Measurements from ENCODE around the gene IMMP2L.

IMMP2L gene

DNA sequence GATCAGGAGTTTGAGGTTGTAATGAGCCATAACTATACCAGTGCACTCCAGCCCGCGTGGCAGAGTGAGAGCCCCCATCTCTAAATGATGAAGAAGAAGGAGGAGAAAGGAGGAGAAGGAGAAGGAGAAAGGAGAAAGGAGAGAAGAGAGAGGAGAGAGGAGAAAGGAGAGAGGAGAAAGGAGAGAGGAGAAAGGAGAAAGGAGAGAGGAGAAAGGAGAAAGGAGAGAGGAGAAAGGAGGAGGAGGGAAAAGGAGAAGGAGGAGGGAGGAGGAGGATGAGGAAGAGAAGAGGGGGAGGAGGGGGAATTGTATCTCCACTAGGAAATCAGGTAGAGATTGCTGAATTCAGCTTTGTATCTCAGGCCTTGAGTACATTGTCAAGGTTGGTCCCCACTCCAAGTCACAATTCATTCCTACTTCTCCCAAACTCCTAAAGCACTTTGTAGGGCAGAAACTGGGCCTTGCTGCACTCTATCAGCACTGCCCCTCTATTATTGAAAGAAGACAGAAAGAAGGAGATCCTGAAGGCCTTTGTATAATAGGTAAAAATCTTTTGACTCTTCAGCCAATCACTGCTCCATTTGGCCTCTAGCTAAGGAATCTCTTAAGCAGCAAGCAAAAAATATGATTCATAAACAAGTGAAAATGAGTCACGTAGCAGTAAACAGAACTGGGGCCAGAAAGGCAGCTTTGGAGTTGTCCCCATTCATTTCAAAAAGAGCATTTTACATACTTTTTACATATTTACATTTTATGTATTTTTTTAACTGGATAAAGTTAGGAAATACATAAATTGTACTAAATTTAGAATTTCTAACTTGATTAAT is 178.0 kb downstream of the IMMP2L start:
- no peak for DNase-seq

DNA sequence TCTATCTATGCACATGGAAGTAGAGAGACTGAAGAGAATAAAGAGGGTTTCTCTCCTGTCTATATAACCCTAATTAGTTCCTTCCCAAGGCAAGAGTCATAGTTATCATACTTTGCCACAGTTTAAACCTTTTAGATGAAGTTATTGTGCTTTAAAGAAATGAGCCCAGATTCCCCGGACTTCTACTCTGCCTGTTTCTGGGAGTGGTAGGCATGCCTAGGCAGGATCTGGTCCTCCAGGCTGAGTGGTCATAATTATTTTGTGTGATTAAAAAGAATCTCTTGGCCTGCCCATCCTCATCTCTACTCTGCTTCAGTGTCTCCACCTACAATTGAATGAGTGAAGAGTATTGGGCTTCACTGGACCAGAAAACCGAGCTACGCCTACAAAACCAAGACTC is 179.2 kb downstream of the IMMP2L start:
- no peak for DNase-seq

DNA sequence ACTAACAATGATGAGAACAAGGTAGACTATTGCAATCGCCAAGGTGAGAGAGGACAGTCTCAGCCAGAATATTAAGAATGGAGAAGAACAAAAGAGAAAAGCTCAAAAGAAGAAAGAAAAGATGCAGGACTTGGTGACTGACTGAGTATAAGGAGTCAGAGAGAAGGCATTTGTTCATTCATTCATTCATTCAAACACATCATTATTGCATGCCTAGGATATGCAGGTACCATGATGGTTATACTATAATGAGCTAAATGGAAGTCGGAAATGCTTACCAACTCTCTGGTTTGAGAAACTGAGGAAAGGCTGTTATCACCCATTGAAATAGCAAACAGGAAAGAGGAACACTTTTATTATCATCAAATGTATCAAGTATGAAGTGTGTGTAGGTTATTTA is 180.7 kb downstream of the IMMP2L start:
- no peak for DNase-seq

DNA sequence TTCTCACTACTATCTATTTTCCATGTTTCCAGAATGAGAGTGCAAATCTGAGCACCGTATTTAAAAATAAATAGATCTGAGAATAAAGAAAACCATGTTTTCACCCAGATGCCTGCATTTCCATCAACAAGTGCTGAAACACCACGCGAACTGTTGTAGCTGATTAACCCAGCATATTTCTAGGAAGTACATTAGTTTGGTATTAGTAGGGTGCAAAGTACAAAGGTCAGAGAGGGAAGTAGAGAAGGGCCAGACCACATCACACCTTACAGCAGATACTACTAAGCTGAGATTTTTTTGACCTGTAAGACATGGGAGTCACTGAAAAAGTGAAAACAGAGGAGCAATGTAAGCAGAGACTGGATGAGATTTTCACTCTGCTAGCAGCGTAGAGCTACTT is 181.3 kb downstream of the IMMP2L start:
- DNase-seq, result no peak

DNA sequence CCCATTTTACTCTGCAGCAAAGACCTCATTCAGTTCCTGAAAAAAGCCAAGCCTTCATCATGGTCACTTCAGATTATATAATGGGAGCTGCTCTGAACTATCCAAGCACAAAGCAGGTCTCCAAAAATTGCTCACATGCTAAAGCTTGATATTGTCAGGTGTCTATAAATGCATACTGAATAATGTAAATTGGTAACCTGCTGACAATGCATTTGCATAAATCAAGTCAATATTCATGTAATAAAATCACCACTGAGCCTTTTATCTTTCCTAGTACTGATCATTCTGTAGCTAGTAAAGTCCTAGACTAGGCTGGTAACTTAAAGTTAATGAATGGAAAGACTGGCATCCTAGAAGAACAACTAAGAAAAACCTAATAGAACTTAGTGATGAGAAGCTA is 188.3 kb downstream of the IMMP2L start:
- DNase-seq, result no peak

DNA sequence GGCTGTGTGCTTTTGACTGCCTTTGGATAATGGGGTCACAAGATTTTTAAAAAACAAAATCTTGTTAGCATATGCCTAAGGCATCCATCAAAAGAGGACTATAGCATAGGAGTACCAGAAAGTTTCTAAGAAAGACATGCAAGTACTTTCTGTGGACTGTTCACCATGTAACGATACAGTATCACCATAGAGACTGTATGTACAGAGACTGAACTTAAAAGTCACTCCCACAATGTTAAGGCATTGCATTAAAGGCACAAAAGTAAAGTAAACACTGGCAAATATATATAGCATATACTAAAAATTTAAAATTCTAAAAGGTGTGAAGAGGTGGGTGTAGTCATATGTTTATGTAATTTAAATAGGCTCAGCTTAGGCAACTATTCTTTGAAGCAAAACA is 190.9 kb downstream of the IMMP2L start:
- no peak for DNase-seq

DNA sequence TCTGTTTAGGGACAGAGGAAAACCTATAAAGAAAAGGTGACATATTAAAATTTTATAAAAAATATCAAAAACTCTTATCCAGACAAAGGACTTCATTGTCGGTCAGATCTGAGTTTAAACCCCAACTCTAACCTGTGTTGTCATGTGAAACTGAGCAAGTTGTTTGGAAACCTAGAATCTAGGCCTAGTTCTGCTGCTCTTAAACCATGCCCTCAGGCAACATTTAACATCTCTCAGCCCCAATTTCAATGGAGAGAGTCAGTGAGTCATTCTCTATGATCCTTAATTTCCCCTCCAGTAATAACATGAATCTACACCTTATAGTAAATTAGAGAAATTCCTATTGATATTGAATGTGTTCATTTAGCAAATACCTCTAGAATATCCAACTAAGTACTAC is 192.3 kb downstream of the IMMP2L start:
- no peak for DNase-seq

DNA sequence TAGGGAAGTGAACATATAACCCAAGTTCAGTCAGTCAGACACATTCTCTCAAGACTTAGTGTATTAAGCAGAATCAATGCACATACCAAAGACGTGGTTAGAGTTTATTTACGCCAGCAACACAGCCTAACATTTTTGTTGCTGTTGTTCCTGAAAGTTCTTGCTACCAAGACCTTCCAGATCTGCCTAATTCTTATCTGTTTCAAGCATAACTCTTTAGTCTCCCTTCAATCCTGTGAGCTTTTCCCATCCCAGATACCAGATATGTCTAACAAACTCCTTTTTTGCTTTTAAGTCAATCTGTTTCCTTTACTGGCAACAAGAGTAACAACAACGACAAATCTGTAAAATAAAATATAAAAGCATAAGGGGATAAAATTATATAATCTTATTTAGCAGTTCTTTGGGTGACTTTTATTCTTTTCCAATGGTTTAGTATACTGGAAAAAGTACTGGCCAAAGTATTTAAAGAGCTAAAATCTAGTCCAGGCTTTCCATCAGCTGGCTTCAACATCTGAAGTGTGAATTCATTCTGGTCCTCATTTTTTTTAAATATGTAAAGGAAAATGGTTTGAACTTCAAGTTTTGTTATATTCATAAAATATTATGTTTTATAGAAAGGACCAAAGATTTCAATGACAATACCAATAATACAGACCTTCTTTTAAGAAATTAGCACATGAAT is 193.8 kb downstream of the IMMP2L start:
- DNase-seq, result no peak

DNA sequence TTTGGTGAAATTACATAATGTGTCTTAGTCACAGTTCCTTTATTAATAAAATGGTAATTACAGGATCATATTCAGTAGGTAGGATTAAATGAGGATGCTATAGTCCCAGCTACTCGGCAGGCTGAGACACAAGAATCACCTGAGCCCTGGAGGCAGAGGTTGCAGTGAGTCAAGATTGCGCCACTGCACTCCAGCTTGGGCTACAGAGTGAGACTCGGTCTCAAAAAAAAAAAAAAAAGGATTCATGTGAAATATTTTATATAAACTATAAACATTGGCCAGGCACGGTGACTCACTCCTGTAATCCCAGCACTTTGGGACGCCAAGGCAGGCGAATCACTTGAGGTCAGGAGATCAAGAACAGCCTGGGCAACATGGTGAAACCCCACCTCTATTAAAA is 197.9 kb downstream of the IMMP2L start:
- DNase-seq, result no peak

DNA sequence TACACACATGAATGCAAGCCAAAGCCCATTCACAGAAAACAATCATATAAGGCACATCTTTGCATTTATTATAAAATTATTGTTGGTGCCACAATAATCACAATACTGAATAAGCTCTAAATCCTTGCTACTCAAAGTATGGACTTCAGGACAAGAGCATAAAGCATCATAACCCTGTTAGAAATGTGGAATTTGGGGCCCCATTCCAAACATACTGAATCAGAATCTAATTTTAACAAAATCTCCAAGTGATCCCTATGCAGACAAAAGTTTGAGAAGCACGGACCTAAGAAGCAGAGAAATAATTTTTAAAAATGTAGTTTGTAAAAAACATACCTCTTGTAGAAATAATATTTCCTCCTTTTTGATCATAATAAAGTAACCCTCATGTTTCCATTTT is 199.2 kb downstream of the IMMP2L start:
- no peak for DNase-seq

DNA sequence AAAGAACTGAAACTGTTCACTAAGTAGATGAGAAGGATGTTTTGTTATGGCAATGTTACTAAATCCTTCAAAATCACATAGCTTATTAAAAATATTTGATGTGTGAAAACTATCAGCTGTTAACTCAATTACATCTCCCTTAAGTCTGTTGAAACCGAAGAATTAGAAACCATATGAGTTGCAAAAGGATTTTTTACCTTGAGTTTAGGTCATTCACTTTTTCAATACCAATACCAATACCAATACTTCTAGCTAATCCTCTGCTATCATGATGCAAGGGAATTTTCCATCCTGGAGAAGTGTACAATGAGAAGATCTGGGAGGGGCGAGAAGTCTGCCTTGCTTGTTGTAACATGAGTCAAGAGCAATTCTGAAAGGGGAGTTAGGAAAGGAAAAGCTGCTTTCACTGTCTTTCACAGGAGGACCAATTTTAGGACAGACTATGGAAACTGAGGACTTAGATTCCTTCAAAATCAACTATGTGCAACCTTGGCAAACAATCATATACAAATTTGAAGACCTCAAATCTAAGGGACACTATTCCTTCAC is 199.7 kb downstream of the IMMP2L start:
- DNase-seq, result no peak

DNA sequence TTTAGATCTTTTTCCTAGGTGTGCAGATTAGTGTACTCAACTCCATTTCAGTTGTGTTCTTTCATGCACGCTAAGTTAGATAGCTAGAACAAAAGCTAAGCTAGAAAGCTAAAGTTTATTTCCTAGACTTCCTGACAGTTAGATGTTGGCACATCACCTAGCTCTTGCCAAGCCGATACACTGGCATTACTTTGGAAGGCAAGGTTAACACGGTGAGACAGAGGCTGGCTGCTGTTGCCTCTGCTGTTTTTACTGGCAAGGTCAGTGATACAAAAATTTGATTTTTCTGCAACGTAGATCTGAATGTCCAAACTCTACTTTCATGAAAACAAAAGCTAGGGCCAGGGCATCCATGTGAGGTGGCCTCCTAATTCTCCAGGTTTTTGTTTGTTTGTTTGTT is 203.4 kb downstream of the IMMP2L start:
- no peak for DNase-seq

DNA sequence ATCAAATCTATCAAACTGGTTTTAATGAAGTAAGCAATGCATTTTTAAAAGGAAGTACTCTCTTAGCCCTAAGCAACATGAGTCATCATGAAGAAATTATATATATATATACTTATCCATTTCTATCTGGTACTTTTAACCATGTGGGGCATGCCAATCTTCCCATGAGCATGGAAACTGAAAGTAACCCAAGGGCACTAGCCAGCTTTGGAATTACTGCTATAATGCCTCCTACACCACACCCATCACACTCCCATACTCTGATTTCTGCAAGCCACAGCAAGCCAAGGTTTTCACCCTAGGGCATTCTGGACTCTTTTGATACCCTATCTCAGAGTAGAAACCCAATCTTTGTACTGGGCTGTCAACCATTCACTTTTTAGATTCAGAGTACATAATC is 204.6 kb downstream of the IMMP2L start:
- no peak for DNase-seq

DNA sequence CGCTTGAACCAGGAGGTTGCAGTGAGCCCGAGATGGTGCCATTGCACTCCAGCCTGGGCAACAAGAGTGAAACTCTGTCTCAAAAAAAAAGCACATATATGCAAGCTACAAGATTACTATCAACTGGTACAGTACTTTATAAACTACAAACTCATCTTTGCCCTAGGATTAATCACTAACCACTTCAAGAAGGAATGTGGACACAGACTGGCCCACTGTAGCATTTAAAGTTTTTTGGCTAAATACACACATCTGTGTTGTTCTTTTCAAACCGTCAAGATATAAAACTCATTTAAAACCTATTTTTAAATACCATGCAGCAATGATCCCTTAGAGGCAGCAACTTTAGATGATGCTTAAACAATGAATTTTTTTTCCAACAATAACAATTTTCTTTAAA is 205.4 kb downstream of the IMMP2L start:
- DNase-seq, result no peak

DNA sequence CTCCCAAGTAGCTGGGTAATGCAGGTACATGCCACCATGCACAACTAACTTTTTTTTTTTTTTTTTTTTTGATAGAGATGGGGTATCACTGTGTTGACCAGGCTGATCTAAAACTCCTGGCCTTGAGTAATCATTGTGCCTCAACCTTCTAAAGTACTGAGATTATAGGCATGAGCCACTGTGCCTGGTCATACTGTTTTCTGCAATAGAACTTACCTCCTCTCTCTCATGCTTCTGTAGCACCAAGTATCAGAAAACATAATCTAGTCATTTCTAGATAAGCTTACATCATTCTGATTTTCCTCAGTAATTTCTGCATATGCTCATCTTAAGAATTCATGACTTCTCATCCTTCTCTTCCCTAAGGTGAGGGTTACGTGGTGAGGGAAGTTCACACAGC is 210.0 kb downstream of the IMMP2L start:
- DNase-seq, result no peak

DNA sequence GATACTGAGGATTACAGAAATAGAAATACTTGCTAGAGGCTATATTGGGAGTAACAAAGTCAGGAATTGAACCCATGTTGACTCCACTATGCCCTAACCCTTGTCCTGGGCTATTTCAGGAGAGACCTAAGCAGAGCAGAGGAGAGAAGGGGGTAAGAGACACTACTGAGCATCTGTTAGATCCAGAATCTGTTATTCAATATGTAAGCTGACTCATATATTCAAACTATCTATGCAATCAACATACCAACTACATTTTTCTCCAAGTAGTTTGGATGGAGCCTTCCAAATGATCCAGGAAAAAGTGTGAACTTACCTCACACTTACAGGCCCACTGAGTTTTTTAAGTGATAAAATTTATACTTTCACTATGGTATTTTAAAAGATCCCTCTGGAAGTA is 216.1 kb downstream of the IMMP2L start:
- no peak for DNase-seq

DNA sequence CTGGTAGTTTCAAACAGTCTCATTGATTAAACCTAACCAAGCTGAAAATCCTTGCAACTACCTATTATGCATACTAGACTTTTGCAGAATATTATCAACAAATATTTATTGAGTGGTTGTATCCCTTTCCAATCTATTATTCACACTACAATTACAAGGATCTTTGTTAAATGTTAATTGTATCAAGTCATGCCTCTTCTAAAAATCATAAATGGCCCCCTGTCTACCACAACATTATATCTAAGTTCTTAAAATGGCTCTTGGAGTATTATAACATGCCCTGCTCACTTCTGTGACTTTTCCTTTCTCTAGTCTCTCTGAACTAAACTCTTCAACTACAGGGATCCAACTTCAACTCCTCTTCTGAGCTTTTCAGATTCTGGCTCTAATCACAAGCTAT is 219.3 kb downstream of the IMMP2L start:
- no peak for DNase-seq

DNA sequence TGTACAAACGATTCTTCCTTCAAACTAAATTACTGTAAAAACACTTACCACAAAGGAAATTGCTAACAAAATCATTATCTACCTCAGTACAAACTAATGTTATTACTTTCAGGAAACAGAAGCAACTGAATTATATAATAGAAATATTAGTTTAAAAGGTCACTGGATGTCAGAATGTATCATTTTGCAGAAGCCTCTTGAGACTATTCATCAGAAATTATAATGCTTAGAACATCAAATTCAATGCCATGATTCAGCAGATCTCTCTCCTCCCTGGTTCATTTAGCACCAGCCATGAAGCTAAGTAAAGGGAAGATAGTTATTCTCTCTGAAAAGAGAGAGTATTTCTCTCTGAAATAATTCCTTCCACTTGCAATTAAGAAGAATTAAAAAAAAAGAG is 223.3 kb downstream of the IMMP2L start:
- DNase-seq, result no peak

DNA sequence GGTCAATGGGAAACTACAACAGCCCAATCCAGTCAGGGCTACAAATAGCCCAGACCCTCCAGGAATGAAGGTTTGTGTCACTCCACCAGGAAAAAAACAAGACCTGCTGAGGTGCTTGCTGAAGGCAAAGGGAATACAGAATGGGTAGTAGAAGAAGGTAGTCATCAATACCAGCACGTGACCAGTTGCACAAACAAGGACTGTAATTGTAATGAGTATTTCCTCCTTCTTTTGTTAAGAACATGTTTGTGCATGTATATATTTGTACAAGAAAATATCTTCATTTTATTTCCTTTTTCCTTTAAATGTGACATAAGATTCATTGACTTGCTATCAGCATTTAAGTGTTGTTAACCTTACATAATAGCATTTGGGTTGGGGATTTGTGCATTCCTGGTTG is 229.3 kb downstream of the IMMP2L start:
- DNase-seq, result no peak

DNA sequence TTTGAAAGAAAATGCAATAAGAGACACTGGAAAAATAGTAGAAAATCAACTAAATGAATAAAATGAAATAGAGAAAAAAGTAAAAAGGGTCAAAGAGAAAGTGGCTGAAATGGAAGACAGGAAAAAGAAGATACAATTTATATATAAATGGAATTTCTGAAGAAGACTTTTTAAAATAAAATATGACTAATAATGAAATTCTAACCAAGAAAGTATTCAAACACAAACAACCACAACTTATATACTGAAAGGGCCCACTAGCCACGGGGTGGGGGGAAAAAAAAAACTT is 232.1 kb downstream of the IMMP2L start:
- DNase-seq, result no peak

DNA sequence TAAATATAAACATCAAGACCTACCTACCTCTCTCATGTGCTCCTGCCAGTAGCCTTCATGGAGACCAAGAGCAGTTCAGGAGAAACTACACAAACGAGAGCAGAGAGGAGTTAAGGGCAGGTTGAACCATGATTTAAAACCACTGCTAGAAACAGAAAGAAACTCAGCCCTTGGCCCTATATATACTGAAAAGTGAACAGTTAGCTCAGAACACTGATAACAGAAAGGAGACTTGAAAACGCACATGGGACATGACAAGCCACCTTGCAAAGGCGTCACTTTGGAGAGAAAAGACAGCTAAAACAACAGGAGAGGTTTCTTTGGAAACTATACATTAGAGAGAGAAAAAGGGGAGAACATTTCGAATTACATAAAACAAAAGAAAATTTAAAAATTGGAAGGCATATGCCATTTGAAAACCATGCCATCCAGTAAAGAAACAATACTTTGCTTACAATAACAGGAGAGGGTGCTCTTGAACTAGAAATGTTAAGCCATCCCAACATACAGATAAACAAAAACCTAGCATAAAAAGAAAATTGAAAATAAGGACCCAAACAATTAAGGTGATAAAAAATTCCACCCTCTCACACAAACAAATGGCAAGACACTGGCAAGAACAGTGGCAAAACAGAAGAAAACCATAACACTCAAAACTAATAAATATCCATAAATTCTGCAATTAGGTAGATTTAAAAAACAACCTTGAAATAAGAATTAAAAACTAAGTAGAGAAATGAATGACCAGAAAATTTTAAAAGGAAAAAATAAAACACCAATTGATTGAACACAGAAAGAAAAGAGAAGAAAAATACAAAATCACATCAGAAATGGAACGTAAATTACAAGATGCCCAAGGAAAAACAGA is 232.7 kb downstream of the IMMP2L start:
- no peak for DNase-seq

DNA sequence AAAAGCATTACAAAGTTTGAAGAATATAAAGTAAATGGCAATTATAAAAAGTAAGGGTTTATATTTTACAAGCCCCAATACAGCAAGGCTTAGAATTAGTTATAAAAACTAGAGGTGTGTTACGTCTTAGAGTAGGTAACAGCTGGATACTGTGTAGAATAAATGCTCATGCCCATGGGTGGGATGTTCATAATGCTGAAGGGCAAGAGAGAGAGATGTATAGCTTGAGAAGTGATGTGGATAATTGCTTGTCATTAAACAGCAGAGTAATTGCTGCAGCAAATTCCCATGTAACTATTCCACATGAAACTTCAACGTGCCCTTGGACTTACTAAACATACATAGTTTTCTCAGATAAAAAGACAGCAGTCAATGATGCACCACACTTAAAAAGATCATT is 233.8 kb downstream of the IMMP2L start:
- no peak for DNase-seq

DNA sequence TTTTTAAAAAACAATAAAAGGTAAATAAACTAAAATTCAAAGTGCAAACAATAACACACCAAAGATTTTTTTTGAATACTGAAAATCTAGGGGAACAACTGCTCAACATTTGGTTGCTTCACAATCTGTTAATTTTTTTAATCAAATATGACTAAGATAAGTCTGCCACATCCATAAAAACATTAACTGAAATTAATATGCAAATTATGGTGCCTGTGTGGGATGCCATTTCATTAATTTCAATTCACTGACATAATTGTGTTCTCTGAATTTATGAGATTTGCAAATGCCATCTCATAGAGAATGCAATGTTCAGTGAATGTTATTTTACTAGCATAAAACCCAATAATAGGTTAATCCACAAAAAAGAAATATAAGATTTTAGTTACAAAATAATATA is 237.5 kb downstream of the IMMP2L start:
- DNase-seq, result no peak

DNA sequence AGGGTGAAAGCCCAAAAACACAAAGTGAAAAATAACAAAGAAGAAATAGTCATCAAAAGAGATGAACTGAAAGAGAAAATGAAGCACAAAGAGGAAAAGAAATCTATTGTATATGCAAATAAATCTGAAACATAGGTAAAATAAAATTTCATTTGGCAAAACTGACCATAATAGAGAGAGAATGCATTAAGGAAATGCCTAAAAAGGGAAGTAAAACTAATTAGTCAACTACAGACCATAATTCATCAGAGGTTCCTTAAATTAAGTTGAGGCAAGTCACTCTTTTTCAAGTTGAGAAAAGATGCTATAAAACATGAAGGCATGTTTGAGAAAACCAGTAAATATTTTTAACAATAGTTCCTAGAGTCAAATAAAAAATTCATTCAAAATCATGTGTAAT is 238.1 kb downstream of the IMMP2L start:
- DNase-seq, result no peak

Measured in activated effector memory CD4-positive, alpha-beta T cell treated with Interleukin-2 at 50 U/mL for 16 hours (primary cell).